Activated CD8-positive, alpha-beta memory T cell treated with anti-CD3 and anti-CD28 coated beads for 1 hour (primary cell): ENCODE data around the gene MYO7B.
A peak's percentile ranks its signal among the peaks of the same experiment; 100 is the strongest.
"Not testable (repeated sequence)": the region's sequence is repeated elsewhere in the genome, so short reads cannot be mapped to it uniquely, and the experiment has no call there.

Experiments
- DNase-seq, 2 donors: peaks; one replicate each; pipeline ENCODE4 v3.0.0-alpha.2; 2020; ENCODE audit warnings: low read depth in 1 of 2; ENCODE audit errors: extremely low read depth in 1 of 2

MYO7B gene

GRCh38 chr2:127523269-127523939 is 12.1 kb upstream of the MYO7B start:
- no peak for DNase-seq

GRCh38 chr2:127524198-127524834 is 11.2 kb upstream of the MYO7B start:
- DNase-seq = not testable (repeated sequence)

GRCh38 chr2:127525691-127526131 is 9.8 kb upstream of the MYO7B start:
- DNase-seq = no peak

GRCh38 chr2:127526132-127527000 is 9.1 kb upstream of the MYO7B start, which contains the start of gene IWS1:
IWS1 (minus strand) TSS chr2:127526489; CDS start chr2:127526208, 281 bp downstream.
- DNase-seq = peak; percentile 76 to 82

DNA sequence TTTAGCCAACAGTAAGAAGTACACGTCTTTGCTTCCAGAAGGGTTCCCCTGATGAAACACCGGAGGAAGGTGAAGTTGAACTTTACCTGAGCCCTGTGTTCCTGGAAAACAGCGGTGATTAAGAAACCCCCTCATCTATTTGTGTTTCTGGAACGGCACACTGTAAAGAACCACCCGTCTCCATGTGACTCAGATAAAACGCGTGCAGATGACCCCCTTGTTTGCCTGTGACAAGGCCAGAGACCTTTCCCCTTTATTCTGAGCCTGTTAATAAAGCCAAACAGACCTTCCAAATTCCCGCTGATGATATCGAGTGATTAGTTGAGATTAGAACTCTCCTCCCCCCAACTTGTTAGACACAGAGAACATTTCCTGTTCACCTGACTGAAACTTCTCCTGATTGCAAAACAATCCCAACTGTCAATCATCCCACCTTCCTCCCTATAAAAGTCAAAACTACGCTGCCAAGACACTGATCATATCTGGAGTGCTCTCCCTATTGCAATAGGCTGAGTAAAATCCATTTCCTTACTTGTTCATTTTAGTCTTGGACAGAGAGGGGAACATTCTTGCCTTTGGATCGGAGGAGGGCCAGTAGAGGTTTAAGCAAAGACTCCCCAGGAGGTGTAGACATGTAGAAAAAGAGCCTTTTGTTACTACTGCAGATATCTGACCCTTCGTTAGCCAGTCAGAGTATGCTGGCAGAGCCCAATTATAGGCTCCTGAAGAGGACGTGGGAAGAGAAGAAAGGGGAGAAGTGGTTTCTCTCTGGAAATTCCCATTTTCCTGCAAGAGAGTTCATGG is 8.3 kb upstream of the MYO7B start:
- no peak for DNase-seq

DNA sequence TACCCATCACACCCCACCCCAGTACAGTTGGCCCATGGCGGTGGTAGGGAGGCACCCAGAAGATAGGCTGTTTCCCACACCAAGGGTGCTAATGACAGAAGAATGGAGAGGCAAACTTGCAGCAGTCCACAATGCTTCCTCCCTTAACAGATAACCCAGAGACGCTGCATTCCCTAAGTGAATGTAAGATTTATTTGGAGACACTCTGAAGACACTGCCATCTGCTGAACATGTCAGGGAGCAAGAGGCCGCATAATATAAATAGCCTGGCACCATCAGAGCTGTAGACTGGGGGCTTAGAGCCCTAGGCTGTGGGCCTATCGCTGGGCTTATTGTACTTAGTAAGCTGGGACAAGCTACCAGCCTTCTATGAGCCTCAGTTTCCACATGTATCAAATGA is 7.0 kb upstream of the MYO7B start:
- no peak for DNase-seq

DNA sequence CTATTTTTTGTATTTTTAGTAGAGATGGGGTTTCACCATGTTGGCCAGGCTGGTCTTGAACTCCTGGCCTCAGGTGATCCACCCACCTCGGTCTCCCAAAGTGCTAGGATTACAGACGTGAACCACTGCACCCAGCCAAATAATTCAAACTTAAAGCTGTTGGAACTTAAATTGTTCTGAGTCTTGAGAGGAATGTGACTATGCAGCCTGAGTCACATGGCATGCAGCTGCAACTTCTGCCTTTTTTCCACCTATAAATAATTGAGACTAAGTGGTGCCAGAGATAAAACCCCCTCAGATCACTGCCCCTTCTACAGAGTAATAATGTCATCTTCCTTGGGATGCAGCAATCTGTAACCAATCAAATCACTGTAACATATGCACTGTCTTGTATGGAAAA is 6.1 kb upstream of the MYO7B start:
- not testable (repeated sequence) for DNase-seq

- DNase-seq = no peak
These were observed 5.0 kb upstream of the MYO7B start for GRCh38 chr2:127530245-127531140.

GRCh38 chr2:127531221-127531648 is 4.2 kb upstream of the MYO7B start:
- no peak for DNase-seq

DNA sequence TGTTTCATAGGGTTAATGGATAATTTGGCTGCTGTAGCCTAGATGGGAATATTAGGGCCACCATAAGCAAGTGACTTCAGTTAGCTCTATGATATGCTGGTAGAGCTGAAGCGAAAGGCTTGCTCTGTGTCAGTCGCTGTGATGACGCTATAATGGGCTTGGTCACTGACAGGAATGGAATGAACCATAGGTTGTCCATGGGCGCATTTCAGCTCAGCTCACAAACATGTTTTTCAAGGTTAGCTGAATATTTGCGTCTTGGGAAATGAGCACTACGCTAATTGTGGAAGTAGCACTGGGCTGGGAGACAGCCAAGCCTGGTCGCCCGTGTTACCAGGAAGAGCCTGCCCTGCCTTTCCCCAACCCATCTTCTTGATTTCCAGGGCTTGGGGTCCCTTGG is 3.2 kb upstream of the MYO7B start:
- no peak for DNase-seq

GRCh38 chr2:127535918-127536317 is 435 bp downstream of the MYO7B start:
- no peak for DNase-seq

DNA sequence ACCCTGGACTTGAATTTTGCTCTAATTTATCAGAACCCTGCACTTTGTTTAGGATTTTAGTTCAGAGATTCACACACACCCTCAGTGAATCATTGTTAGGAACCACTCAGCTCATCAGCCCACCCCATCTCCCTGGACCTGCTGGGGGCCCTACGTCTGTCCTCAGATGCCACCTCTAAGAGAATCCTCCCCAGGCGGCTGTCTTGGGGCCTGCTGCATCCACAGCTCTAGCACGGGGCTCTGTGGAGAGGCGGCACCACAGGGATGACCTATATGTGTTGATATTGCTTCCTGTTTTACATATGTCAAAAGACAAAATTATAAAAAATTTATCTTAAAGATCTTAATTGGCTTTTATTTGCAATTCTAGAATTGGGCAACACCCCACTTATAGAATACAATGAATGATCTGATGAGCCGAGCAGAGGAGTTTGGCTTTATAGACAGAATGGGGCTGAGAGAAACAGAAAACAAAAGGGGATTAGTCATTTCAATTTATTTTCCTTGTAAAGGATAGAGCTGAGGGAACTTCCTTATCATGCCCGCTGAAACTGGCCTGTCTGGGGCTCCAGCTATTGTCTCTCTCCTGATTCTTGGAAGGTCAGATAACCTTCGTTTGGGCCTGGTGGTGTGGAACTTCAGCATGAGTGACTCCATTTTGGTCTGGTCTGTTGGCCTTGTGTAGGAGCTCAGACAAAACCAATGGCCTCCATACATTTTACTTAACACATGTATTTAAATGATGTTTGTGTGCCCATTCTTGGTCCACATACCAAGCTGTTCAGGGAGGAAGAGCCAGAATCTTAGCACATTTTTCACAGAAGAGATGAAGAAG is 1.4 kb downstream of the MYO7B start:
- no peak for DNase-seq

GRCh38 chr2:127537644-127538043 is 2.2 kb downstream of the MYO7B start:
- no peak for DNase-seq

GRCh38 chr2:127541809-127542208 is 6.3 kb downstream of the MYO7B start:
- DNase-seq = no peak

GRCh38 chr2:127542231-127542630 is 6.7 kb downstream of the MYO7B start:
- no peak for DNase-seq

DNA sequence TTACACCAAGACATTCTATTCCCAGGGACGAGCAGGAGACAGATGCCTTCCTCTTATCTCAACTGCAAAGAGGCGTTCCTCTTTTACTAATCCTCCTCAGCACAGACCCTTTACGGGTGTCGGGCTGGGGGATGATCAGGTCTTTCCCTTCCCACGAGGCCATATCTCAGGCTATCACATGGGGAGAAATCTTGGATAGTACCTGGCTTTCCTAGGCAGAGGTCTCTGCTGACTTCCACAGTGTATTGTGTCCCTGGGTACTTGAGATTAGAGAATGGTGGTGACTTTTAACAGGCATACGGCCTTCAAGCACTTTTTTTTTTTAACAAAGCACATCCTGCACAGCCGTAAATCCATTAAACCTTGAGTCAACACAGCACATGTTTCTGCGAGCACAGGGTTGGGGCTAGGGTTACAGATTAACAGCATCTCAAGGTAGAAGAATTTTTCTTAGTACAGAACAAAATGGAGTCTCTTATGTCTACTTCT is 7.6 kb downstream of the MYO7B start:
- not testable (repeated sequence) for DNase-seq

DNA sequence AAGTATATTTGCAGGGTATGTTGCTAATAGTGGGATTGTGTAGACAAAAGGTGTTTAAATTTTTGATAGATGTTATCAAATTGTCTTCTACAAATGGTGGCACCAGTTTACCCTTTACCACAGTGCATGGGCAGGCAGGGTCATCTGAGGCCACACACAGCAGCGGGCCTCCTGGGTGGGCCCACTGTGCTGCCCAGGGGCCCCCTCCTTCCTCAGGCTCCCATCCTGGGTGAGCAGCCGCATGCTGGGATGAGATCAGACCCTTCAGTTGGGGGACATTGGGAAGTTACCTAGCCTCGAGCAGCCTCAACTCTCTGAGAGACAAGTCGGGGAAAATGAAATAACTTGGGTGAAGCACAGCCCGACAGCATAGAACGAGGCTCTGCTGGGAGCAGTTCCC is 9.7 kb downstream of the MYO7B start:
- DNase-seq = no peak

- DNase-seq = no peak
These were observed 10.3 kb downstream of the MYO7B start for GRCh38 chr2:127545796-127546195.

- DNase-seq = no peak
These were observed 11.3 kb downstream of the MYO7B start for GRCh38 chr2:127546797-127547196.
